ENCODE data around the gene TFPI2.
"Not testable (repeated sequence)": the region's sequence is repeated elsewhere in the genome, so short reads cannot be mapped to it uniquely, and the experiment has no call there.

The TFPI2 gene

GRCh38 chr7:93921186-93921585 is 30.6 kb upstream of the TFPI2 start:
- peaks cover 12% of the 10 kb centered on the region for H3K4me1 ChIP-seq (ENCODE audit: control insufficient read depth, low read depth, low read length)
- peak overlapping the region; percentile 35 for H3K9ac ChIP-seq (ENCODE audit: low read length)
- no peak overlapping the region for H3K27ac ChIP-seq (ENCODE audit: low read length)
- no peaks in the 10 kb centered on the region for H3K9me3 ChIP-seq (ENCODE audit: control insufficient read depth, low read depth, low read length)
- H3K27me3 ChIP-seq (ENCODE audit: control insufficient read depth, insufficient read depth, low read length): no peaks in the 10 kb centered on the region
- no peaks in the 10 kb centered on the region for H3K36me3 ChIP-seq (ENCODE audit: control insufficient read depth, low read depth, low read length)
- H3K4me3 ChIP-seq (ENCODE audit: low read length): peak overlapping the region; percentile 71

- Histone ChIP-seq H3K9ac (ENCODE audit: low read length) (no peak overlapping the region), H3K9me3 (ENCODE audit: control insufficient read depth, low read depth, low read length) (no peaks in the 10 kb centered on the region), H3K27ac (ENCODE audit: low read length) (no peak overlapping the region), H3K36me3 (ENCODE audit: control insufficient read depth, low read depth, low read length) (no peaks in the 10 kb centered on the region), H3K4me3 (ENCODE audit: low read length) (no peak overlapping the region), H3K4me1 (ENCODE audit: control insufficient read depth, low read depth, low read length) (peaks cover 12% of the 10 kb centered on the region), H3K27me3 (ENCODE audit: control insufficient read depth, insufficient read depth, low read length) (no peaks in the 10 kb centered on the region)
Observed at GRCh38 chr7:93920496-93921182, 30.1 kb upstream of the TFPI2 start.

GRCh38 chr7:93916315-93916714 is 25.8 kb upstream of the TFPI2 start:
- not testable (repeated sequence) for H3K4me3 ChIP-seq (ENCODE audit: low read length); H3K36me3 ChIP-seq (ENCODE audit: control insufficient read depth, low read depth, low read length); H3K27ac ChIP-seq (ENCODE audit: low read length); H3K9me3 ChIP-seq (ENCODE audit: control insufficient read depth, low read depth, low read length); H3K4me1 ChIP-seq (ENCODE audit: control insufficient read depth, low read depth, low read length); H3K27me3 ChIP-seq (ENCODE audit: control insufficient read depth, insufficient read depth, low read length); H3K9ac ChIP-seq (ENCODE audit: low read length)

GRCh38 chr7:93915888-93916287 is 25.3 kb upstream of the TFPI2 start:
- H3K4me3 ChIP-seq (ENCODE audit: low read length); H3K27ac ChIP-seq (ENCODE audit: low read length); H3K9ac ChIP-seq (ENCODE audit: low read length); H3K36me3 ChIP-seq (ENCODE audit: control insufficient read depth, low read depth, low read length); H3K4me1 ChIP-seq (ENCODE audit: control insufficient read depth, low read depth, low read length); H3K27me3 ChIP-seq (ENCODE audit: control insufficient read depth, insufficient read depth, low read length); H3K9me3 ChIP-seq (ENCODE audit: control insufficient read depth, low read depth, low read length): not testable (repeated sequence)

GRCh38 chr7:93915206-93915842 is 24.8 kb upstream of the TFPI2 start:
- not testable (repeated sequence) for H3K4me1 ChIP-seq (ENCODE audit: control insufficient read depth, low read depth, low read length); H3K4me3 ChIP-seq (ENCODE audit: low read length); H3K27me3 ChIP-seq (ENCODE audit: control insufficient read depth, insufficient read depth, low read length)

GRCh38 chr7:93914581-93915066 is 24.1 kb upstream of the TFPI2 start:
- H3K4me3 ChIP-seq (ENCODE audit: low read length): no peak overlapping the region
- no peaks in the 10 kb centered on the region for H3K27me3 ChIP-seq (ENCODE audit: control insufficient read depth, insufficient read depth, low read length)
- no peaks in the 10 kb centered on the region for H3K36me3 ChIP-seq (ENCODE audit: control insufficient read depth, low read depth, low read length)
- no peak overlapping the region for H3K27ac ChIP-seq (ENCODE audit: low read length)
- H3K4me1 ChIP-seq (ENCODE audit: control insufficient read depth, low read depth, low read length): no peaks in the 10 kb centered on the region
- no peak overlapping the region for H3K9ac ChIP-seq (ENCODE audit: low read length)
- H3K9me3 ChIP-seq (ENCODE audit: control insufficient read depth, low read depth, low read length): no peaks in the 10 kb centered on the region

More at GRCh38 chr7:93915206-93915842, 24.8 kb upstream of the TFPI2 start:
- H3K9ac ChIP-seq (ENCODE audit: low read length); H3K36me3 ChIP-seq (ENCODE audit: control insufficient read depth, low read depth, low read length); H3K27ac ChIP-seq (ENCODE audit: low read length); H3K9me3 ChIP-seq (ENCODE audit: control insufficient read depth, low read depth, low read length): not testable (repeated sequence)

GRCh38 chr7:93913197-93913596 is 22.6 kb upstream of the TFPI2 start:
- Histone ChIP-seq H3K36me3 (ENCODE audit: control insufficient read depth, low read depth, low read length) (no peaks in the 10 kb centered on the region), H3K27me3 (ENCODE audit: control insufficient read depth, insufficient read depth, low read length) (no peaks in the 10 kb centered on the region), H3K27ac (ENCODE audit: low read length) (no peak overlapping the region), H3K4me3 (ENCODE audit: low read length) (no peak overlapping the region), H3K9ac (ENCODE audit: low read length) (no peak overlapping the region), H3K9me3 (ENCODE audit: control insufficient read depth, low read depth, low read length) (no peaks in the 10 kb centered on the region), H3K4me1 (ENCODE audit: control insufficient read depth, low read depth, low read length) (no peaks in the 10 kb centered on the region)

GRCh38 chr7:93911661-93912060 is 21.1 kb upstream of the TFPI2 start:
- not testable (repeated sequence) for H3K36me3 ChIP-seq (ENCODE audit: control insufficient read depth, low read depth, low read length); H3K9me3 ChIP-seq (ENCODE audit: control insufficient read depth, low read depth, low read length); H3K9ac ChIP-seq (ENCODE audit: low read length); H3K27me3 ChIP-seq (ENCODE audit: control insufficient read depth, insufficient read depth, low read length); H3K4me3 ChIP-seq (ENCODE audit: low read length); H3K27ac ChIP-seq (ENCODE audit: low read length); H3K4me1 ChIP-seq (ENCODE audit: control insufficient read depth, low read depth, low read length)

- not testable (repeated sequence) for H3K4me3 ChIP-seq (ENCODE audit: low read length); H3K27ac ChIP-seq (ENCODE audit: low read length); H3K27me3 ChIP-seq (ENCODE audit: control insufficient read depth, insufficient read depth, low read length); H3K9me3 ChIP-seq (ENCODE audit: control insufficient read depth, low read depth, low read length); H3K9ac ChIP-seq (ENCODE audit: low read length); H3K4me1 ChIP-seq (ENCODE audit: control insufficient read depth, low read depth, low read length); H3K36me3 ChIP-seq (ENCODE audit: control insufficient read depth, low read depth, low read length)
Observed at GRCh38 chr7:93911242-93911641, 20.7 kb upstream of the TFPI2 start.

- Histone ChIP-seq H3K4me3 (ENCODE audit: low read length) (no peak overlapping the region), H3K27ac (ENCODE audit: low read length) (no peak overlapping the region), H3K27me3 (ENCODE audit: control insufficient read depth, insufficient read depth, low read length) (no peaks in the 10 kb centered on the region), H3K9ac (ENCODE audit: low read length) (no peak overlapping the region), H3K36me3 (ENCODE audit: control insufficient read depth, low read depth, low read length) (no peaks in the 10 kb centered on the region), H3K9me3 (ENCODE audit: control insufficient read depth, low read depth, low read length) (no peaks in the 10 kb centered on the region), H3K4me1 (ENCODE audit: control insufficient read depth, low read depth, low read length) (no peaks in the 10 kb centered on the region)
Observed at GRCh38 chr7:93910076-93910994, 19.8 kb upstream of the TFPI2 start.

GRCh38 chr7:93906267-93906666 is 15.7 kb upstream of the TFPI2 start, which contains the start of gene GNGT1:
GNGT1 (plus strand) TSS chr7:93906567; CDS start chr7:93906747, 180 bp downstream.
- Histone ChIP-seq H3K4me3 (ENCODE audit: low read length) (no peak within 1 kb of the TSS), H3K27me3 (ENCODE audit: control insufficient read depth, insufficient read depth, low read length) (no peaks in the 10 kb centered on the region), H3K9ac (ENCODE audit: low read length) (no peak within 1 kb of the TSS), H3K4me1 (ENCODE audit: control insufficient read depth, low read depth, low read length) (peaks cover 3% of the 10 kb centered on the region), H3K9me3 (ENCODE audit: control insufficient read depth, low read depth, low read length) (no peaks in the 10 kb centered on the region), H3K36me3 (ENCODE audit: control insufficient read depth, low read depth, low read length) (no peaks in the 10 kb centered on the region), H3K27ac (ENCODE audit: low read length) (no peak within 1 kb of the TSS)

Data from iPS-18a (cell line).